RPMI8226 (cell line): Measurements from ENCODE around the gene SH3PXD2A.

Experiments
- DNase-seq: peaks from one replicate; pipeline ENCODE4 v3.0.0-alpha.2; 2015

SH3PXD2A gene

DNA sequence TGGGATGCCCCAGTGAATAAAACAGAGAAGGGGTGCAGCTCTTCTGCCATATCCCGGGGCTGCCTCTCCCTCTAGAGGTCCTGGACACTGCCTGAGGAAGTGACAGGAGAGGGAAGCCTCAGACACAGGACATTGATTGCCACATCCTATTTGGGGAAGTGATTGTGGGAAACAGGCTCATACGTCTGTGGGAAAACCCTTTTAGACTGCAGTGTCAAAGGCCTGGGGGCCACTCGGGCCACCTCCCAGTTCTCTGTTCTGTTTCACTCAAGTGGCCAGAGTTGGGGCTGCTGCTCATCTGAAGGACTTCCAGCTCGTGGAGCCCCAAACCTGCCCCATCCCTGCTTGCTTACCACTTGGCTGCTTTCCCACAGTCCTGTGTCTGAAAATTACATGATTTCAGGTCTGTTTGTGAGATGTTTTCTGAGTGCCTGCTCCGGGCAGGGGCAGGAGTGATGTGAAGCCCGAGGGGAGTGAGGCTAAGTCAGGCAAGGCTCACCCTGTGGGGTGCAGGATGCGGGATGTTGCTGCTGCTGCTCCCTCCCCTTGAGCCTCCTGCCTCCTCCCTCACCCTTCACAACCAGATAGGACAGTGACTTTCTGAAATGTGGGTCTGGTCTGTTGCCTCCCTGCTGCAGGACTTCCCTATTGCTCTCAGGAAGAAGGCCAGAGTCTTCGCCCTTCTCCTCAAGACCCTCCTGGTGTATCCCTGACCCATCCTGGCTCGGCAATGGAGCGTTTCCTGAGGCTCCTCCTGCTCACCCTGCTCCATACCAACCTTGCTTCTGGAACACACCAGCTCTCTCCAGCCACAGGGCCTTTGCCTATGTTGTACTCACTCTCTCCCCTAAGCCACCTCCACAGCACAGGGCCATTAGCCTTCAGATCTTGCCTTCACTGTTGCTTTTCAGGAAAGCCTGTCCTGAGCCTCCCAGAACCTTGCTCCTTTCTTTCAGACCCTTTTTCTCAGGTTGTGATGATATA, 303.5 kb downstream of the SH3PXD2A start:
- no peak for DNase-seq

GRCh38 chr10:103550229-103550628, 305.1 kb downstream of the SH3PXD2A start:
- no peak for DNase-seq

DNA sequence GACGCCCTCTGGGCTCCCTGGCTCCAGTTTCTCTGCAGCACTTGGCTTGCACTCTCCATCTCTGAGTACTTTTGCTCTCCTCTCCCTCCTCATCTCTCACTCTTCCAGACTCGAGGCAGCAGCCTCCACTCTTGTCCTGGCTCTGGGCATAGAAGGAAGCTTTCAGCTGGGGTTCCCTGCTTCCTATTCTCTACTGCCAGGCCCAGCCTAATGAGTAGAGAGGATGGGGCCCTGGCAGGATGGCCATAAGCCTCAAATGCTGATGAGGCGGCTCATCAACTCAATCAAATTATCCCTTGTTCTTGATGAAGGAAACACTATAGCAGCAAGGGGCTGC, 306.1 kb downstream of the SH3PXD2A start:
- no peak for DNase-seq

GRCh38 chr10:103548581-103549348, 306.6 kb downstream of the SH3PXD2A start:
- peak; percentile 74 for DNase-seq

DNA sequence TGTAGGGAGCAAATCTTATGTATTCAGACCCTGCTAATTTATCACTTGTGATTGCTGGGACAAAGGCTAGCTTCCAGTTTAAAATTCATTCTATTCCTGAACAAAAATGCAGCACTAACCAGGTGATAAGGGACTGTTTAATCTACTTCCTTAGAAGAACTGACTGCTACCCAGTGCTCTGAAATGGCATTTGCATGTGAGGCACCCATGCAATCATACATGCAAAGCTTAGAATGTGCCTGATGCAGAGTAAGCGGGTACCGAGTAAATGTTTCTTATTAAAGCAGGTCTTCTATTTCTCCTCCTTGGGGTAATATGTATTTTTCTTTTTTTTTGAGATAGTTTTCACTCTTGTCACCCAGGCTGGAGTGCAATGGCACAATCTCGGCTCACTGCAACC, 307.4 kb downstream of the SH3PXD2A start:
- DNase-seq = no peak

DNA sequence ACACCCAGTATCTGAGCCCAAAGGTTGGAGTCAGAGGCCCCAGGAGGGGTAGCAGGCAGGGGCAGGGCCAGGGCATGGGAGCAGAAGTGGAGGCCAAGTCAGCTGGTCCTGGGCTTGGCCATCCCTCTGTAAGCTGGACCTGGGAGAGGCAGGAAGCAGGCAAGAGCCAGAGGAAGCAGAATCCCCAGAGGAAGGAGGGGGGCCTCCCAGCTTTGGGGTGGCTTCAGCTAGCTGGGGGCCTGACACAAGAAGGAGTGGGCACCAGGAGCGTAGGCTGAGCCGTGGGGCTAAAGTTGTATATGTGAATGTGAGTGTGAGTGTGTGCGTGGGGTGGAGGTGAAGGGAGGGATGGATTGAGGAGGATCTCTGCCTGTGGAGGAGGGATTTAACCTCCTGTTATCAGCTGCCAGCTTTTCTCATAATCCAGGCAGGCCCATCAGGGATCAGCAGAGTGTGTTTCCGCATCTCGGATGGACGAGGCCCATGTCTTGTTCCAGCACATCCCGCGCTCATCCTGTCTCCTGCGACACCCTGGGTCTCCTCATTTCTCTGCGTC, 307.9 kb downstream of the SH3PXD2A start:
- no peak for DNase-seq

DNA sequence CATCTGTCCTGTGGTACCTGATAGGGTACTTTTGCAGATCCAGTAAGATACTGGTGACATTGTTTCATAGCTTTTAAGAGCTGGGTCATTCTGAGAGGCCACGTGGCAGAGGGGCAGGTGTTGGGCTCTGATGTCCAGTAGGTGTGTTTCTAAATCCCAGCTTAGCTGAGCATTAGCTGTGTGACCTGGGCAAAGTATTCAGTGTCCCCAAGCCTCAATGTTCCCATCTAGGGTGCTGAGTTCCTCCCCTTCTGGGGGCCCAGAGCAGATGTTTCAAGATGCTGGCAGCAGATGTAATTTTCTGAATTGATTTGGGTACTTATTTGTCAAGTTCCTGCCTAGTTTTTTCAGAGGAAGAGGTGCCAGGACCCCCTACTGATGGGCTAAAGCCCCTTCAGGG, 309.0 kb downstream of the SH3PXD2A start:
- DNase-seq = no peak

DNA sequence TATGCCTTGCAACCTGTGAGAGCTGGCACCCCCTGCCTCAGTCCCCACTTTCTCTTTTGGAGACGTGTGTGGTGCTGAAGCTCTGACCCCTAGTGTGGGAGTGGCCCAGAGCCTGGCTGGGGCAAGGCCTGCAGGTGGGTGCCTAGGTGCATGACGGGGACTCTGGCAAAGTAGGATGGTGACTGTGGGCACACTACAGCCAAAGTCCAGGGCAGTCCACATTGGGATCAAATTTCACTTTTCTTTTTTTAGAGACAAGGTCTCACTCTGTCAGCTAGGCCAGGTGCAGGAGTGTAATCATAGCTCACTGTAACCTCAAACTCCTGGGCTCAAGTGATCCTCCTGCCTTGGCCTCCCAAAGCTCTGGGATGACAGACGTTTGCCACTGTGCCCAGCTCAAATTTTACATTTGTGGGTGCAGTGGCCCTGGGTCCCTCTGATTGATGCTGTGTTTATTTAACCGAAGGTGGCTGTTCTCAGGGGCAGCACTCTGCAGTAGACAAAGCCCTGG, 309.6 kb downstream of the SH3PXD2A start:
- no peak for DNase-seq

DNA sequence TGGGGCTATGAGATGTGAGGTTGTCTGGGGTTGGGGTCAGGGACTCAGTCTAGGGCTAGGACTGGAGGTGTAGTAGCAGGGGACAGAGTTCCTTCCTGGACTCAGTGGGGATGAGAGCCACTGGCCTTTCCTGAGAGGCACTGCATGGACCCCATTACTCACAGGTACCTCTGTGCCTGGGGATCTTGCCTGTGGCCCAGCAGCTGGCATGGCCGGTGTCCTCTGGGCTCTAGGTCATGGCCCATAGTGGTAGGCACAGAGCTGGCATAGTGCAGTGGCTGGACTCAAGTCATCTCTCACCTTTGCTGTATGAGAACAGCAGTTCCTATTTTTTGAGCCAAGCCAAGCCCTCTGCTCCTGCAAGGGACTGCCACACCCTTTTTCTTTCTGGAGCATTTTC, 310.0 kb downstream of the SH3PXD2A start:
- DNase-seq = peak; percentile 33

- DNase-seq = no peak
Measured at GRCh38 chr10:103544657-103545310, 310.6 kb downstream of the SH3PXD2A start.
